ENCODE measurements around the gene CRB1.

The CRB1 gene

DNA sequence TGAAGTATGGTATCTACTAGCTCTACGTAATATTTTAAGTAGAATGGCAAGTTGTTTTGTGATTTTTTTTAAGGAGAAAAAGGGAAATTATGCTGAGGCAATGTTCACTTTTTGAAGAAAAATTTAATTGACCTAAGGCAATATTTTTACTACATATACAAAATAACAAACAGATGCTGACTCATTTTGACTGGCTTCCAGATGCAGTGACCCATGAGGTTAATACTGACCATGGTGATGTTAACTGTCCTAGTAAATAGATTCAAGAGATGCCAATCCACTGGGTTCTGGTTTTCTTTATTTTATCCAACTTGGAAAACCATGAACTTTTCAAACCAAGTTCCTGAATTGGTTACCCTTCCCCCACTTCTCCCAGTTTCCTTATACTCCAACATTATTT is 154.9 kb downstream of the CRB1 start (continued):
- TF ChIP-seq ZNF501 (tag by site-specific recombination; IDR thresholded peaks at IDR 0.05) (no peak), SP3 (tag by site-specific recombination; IDR thresholded peaks at IDR 0.05) (no peak)
- TF ChIP-seq, protein P1, sequence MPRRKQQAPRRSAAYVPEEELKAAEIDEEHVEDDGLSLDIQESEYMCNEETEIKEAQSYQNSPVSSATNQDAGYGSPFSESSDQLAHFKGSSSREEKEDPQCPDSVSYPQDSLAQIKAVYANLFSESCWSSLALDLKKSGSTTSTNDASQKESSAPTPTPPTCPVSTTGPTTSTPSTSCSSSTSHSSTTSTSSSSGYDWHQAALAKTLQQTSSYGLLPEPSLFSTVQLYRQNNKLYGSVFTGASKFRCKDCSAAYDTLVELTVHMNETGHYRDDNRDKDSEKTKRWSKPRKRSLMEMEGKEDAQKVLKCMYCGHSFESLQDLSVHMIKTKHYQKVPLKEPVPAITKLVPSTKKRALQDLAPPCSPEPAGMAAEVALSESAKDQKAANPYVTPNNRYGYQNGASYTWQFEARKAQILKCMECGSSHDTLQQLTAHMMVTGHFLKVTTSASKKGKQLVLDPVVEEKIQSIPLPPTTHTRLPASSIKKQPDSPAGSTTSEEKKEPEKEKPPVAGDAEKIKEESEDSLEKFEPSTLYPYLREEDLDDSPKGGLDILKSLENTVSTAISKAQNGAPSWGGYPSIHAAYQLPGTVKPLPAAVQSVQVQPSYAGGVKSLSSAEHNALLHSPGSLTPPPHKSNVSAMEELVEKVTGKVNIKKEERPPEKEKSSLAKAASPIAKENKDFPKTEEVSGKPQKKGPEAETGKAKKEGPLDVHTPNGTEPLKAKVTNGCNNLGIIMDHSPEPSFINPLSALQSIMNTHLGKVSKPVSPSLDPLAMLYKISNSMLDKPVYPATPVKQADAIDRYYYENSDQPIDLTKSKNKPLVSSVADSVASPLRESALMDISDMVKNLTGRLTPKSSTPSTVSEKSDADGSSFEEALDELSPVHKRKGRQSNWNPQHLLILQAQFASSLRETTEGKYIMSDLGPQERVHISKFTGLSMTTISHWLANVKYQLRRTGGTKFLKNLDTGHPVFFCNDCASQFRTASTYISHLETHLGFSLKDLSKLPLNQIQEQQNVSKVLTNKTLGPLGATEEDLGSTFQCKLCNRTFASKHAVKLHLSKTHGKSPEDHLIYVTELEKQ (tag by site-specific recombination; IDR thresholded peaks at IDR 0.05; ENCODE audit: borderline replicate concordance) = no peak
- TF ChIP-seq, protein P2, sequence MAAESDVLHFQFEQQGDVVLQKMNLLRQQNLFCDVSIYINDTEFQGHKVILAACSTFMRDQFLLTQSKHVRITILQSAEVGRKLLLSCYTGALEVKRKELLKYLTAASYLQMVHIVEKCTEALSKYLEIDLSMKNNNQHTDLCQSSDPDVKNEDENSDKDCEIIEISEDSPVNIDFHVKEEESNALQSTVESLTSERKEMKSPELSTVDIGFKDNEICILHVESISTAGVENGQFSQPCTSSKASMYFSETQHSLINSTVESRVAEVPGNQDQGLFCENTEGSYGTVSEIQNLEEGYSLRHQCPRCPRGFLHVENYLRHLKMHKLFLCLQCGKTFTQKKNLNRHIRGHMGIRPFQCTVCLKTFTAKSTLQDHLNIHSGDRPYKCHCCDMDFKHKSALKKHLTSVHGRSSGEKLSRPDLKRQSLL (tag by site-specific recombination; IDR thresholded peaks at IDR 0.05) = no peak

DNA sequence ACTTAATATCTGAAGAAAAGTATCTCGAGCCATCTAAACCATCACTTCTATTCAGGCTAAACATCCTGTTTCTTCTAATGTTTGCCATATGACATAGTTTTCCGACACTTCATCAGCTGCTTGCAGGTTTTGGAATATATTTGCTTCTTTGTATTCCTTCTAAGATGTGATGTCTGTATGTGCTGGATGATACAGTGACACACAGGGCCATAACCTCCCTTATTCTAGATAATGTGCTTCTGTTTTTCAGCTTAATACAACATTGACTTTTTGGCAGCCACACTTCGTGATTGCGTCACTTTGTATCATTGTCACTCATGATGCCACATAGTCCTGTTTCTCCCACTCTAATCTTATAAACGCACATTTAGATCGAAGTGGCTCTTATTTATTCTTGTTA is 156.3 kb downstream of the CRB1 start:
- no peaks in the 10 kb centered on the region for H3K36me3 ChIP-seq (ENCODE audit: control insufficient read depth in 2 of 2, insufficient read depth in 1 of 2, low read length in 2 of 2)
- ChIA-PET POLR2A (no interaction called here), CTCF (no interaction called here)
- H3K9me3 ChIP-seq (ENCODE audit: control insufficient read depth, insufficient read depth, low read depth, low read length) = no peaks in the 10 kb centered on the region
- TF ChIP-seq ZNF24 (tag by site-specific recombination; IDR thresholded peaks at IDR 0.05) (no peak), TCF7L2 (IDR thresholded peaks at IDR 0.05; ENCODE audit: borderline replicate concordance, low read depth, low read length) (no peak), ZNF266 (tag by site-specific recombination; IDR thresholded peaks at IDR 0.05; ENCODE audit: low read depth) (no peak), ZXDB (tag by site-specific recombination; IDR thresholded peaks at IDR 0.05) (no peak), ZNF664 (tag by site-specific recombination; IDR thresholded peaks at IDR 0.05) (no peak), ZNF23 (tag by site-specific recombination; IDR thresholded peaks at IDR 0.05; ENCODE audit: borderline replicate concordance) (no peak), ZNF521 (tag by site-specific recombination; IDR thresholded peaks at IDR 0.05) (no peak), KLF16 (tag by site-specific recombination; IDR thresholded peaks at IDR 0.05) (no peak), ZBTB17 (tag by site-specific recombination; IDR thresholded peaks at IDR 0.05) (no peak), ZNF214 (tag by site-specific recombination; IDR thresholded peaks at IDR 0.05; ENCODE audit: borderline replicate concordance) (no peak), HOXA7 (CRISPR knock-in tag; IDR thresholded peaks at IDR 0.05; ENCODE audit: borderline replicate concordance) (no peak)
- TF ChIP-seq, protein P3, sequence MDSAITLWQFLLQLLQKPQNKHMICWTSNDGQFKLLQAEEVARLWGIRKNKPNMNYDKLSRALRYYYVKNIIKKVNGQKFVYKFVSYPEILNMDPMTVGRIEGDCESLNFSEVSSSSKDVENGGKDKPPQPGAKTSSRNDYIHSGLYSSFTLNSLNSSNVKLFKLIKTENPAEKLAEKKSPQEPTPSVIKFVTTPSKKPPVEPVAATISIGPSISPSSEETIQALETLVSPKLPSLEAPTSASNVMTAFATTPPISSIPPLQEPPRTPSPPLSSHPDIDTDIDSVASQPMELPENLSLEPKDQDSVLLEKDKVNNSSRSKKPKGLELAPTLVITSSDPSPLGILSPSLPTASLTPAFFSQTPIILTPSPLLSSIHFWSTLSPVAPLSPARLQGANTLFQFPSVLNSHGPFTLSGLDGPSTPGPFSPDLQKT (IDR thresholded peaks at IDR 0.05; ENCODE audit: borderline replicate concordance, low read depth, low read length) = no peak
- no peak overlapping the region for H3K27ac ChIP-seq (ENCODE audit: extremely low read depth, low read depth, low read length)
- H3K4me1 ChIP-seq (ENCODE audit: control insufficient read depth, insufficient read depth, low read length) = no peaks in the 10 kb centered on the region
- H3K4me3 ChIP-seq (ENCODE audit: low read depth, low read length) = no peak overlapping the region

DNA sequence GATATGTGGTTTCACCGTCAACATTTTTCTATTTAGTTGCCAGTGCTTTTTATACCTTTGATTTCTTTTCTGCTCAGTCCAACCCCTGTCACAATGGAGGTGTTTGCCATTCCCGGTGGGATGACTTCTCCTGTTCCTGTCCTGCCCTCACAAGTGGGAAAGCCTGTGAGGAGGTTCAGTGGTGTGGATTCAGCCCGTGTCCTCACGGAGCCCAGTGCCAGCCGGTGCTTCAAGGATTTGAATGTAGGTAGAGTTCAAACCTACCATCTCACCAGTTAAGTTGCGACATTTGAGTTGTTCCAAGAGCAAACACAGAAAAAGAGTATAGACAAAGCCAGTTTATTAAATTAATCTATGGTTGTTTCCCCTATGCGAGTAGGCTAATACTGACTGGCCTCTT is 161.3 kb downstream of the CRB1 start:
- Histone ChIP-seq H3K4me3 (ENCODE audit: low read depth, low read length) (no peak overlapping the region), H3K36me3 (ENCODE audit: control insufficient read depth in 2 of 2, insufficient read depth in 1 of 2, low read length in 2 of 2) (no peaks in the 10 kb centered on the region), H3K4me1 (ENCODE audit: control insufficient read depth, insufficient read depth, low read length) (no peaks in the 10 kb centered on the region), H3K9me3 (ENCODE audit: control insufficient read depth, insufficient read depth, low read depth, low read length) (no peaks in the 10 kb centered on the region), H3K27ac (ENCODE audit: extremely low read depth, low read depth, low read length) (no peak overlapping the region)
- POLR2A ChIA-PET = no interaction called here
- CTCF ChIA-PET = no interaction called here
- TF ChIP-seq ZNF48 (tag by site-specific recombination; IDR thresholded peaks at IDR 0.05) (no peak), ZNF510 (tag by site-specific recombination; IDR thresholded peaks at IDR 0.05; ENCODE audit: insufficient replicate concordance) (no peak), ZNF624 (tag by site-specific recombination; IDR thresholded peaks at IDR 0.05) (no peak), ZNF2 (tag by site-specific recombination; IDR thresholded peaks at IDR 0.05) (no peak), ZNF560 (tag by site-specific recombination; IDR thresholded peaks at IDR 0.05; ENCODE audit: borderline replicate concordance) (no peak), ZFP69B (tag by site-specific recombination; IDR thresholded peaks at IDR 0.05) (no peak)
- TF ChIP-seq, protein P4, sequence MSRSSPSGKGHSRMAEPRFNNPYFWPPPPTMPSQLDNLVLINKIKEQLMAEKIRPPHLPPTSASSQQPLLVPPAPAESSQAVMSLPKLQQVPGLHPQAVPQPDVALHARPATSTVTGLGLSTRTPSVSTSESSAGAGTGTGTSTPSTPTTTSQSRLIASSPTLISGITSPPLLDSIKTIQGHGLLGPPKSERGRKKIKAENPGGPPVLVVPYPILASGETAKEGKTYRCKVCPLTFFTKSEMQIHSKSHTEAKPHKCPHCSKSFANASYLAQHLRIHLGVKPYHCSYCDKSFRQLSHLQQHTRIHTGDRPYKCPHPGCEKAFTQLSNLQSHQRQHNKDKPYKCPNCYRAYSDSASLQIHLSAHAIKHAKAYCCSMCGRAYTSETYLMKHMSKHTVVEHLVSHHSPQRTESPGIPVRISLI (tag by site-specific recombination; IDR thresholded peaks at IDR 0.05) = no peak
- TF ChIP-seq, protein P5, sequence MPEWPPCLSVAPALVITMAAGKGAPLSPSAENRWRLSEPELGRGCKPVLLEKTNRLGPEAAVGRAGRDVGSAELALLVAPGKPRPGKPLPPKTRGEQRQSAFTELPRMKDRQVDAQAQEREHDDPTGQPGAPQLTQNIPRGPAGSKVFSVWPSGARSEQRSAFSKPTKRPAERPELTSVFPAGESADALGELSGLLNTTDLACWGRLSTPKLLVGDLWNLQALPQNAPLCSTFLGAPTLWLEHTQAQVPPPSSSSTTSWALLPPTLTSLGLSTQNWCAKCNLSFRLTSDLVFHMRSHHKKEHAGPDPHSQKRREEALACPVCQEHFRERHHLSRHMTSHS (tag by site-specific recombination; IDR thresholded peaks at IDR 0.05) = no peak
